ENCODE measurements around the gene BCL11A. TPM values are rescaled to one million over a fixed set of nuclear protein-coding genes. Genes with fewer than 3 reads are reported as not detected.

Gene BCL11A
- total RNA-seq, 4 donors from 2014 or later, result 23.9 to 46.2 (median 33.8) TPM

DNA sequence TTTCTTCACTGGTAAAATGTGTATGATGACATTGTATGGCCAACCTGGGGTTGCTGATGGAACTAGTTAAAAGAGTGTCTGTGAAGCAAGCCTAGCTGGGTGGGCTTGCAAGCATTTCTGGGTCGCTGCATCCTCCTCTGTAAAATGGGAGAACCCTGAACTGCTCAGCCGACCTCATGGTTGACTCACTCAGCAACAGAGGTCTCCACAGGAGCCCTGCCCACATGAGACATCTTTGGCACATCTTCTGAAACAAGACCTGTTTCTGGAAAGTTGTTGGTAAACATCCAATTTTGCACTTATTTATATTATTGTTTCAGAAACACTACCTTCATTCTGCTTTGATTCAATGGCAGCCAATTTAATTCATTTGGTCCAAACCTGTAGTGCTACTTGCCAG is 52.6 kb downstream of the BCL11A start:
- DNase-seq, result no peak
- 74 to 75% methylated on average over 2 of the region's 2 CpGs for WGBS, 2 donors
- Histone ChIP-seq H3K4me3 (no peak overlapping the region), H3K4me1 (peaks cover 22 to 84% (median 33%) of the 10 kb centered on the region in 3 donors), H3K9me3 (no peaks in the 10 kb centered on the region), H3K27ac (peak overlapping the region in 3 of 4 donors; percentile 67 to 79 (median 75)), H3K36me3 (peaks cover 0 to 12% (median 0%) of the 10 kb centered on the region in 3 donors), H3K27me3 (no peaks in the 10 kb centered on the region)
- TF ChIP-seq, protein P1, sequence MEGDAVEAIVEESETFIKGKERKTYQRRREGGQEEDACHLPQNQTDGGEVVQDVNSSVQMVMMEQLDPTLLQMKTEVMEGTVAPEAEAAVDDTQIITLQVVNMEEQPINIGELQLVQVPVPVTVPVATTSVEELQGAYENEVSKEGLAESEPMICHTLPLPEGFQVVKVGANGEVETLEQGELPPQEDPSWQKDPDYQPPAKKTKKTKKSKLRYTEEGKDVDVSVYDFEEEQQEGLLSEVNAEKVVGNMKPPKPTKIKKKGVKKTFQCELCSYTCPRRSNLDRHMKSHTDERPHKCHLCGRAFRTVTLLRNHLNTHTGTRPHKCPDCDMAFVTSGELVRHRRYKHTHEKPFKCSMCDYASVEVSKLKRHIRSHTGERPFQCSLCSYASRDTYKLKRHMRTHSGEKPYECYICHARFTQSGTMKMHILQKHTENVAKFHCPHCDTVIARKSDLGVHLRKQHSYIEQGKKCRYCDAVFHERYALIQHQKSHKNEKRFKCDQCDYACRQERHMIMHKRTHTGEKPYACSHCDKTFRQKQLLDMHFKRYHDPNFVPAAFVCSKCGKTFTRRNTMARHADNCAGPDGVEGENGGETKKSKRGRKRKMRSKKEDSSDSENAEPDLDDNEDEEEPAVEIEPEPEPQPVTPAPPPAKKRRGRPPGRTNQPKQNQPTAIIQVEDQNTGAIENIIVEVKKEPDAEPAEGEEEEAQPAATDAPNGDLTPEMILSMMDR (IDR thresholded peaks at IDR 0.05), result no peak
- no peak for TF ChIP-seq POLR2A (IDR thresholded peaks at IDR 0.05)
- intact Hi-C loops (cut with DNase I), result no loop called here

DNA sequence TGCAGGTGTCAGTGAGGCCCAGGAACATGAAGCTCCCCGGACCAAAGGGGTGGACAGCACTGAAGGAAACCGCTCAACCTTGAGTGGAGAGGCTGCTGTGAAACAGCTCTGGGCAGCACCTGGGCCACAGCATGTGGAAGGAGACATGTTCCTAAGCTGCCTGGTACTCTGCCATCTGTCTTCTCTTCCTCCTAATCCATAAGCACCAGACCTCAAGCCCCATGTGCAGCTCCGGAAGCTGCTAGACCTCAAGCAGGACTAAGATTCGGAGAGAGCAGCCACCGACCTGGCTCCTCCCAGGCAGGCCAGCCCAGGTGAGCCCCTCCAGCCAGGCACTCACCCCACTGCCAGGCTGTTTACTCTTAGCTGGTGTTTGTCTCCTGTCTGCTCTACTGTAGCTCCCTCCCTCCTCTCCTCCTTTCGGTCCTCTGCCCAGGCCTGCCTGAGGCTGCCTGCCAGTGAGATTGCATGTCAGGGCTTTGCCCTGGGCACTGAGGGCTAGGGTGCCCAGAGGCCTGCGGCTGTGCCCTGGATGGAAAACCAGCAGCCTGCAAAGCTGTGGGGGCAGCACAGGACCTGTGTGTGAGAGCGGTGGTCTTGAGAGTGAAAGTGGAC is 53.7 kb downstream of the BCL11A start:
- H3K4me3 ChIP-seq, result no peak overlapping the region
- intact Hi-C loops (cut with DNase I), result no loop called here
- H3K27ac ChIP-seq, result peak overlapping the region; percentile 41 to 79 (median 68)
- H3K36me3 ChIP-seq, result peaks cover 0 to 12% (median 0%) of the 10 kb centered on the region in 3 donors
- H3K9me3 ChIP-seq, result no peaks in the 10 kb centered on the region
- H3K27me3 ChIP-seq, result no peaks in the 10 kb centered on the region
- TF ChIP-seq, protein P1 (IDR thresholded peaks at IDR 0.05), result no peak
- no peak for TF ChIP-seq POLR2A (IDR thresholded peaks at IDR 0.05)
- 41 to 54% methylated on average over 3 to 5 of the region's 8 CpGs for WGBS, 2 donors
- peaks cover 14 to 83% (median 23%) of the 10 kb centered on the region in 3 donors for H3K4me1 ChIP-seq
- DNase-seq, result no peak

DNA sequence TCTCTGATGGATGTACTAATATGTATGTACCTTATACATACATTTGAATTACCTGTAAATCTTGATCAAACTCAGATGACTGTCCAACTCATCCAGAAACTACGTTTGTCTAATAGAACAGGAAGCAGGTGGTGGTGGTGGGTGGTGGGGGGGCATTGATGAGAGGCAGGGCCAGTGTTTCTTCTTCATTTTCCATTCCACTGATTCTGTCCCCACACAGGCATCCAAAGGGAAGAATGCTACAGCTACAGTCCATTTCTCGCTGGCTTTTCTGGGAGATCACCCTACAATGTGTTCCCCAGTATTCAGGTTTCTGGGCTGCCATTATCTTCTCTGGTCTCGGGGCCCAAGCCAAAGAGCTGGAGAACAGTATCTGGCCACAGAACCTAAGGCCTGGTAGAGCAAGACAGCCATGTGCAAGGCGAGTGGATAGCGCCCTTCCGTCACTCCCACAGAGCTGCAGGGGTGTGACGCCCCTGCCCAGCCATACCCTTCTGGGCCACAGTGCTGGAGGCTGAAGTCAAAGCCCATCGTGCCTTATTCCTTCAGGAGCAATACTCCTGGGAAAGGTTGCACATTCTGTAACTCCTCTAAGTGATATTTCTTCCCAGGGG is 54.5 kb downstream of the BCL11A start:
- 54 to 66% methylated on average over 2 to 3 of the region's 8 CpGs for WGBS, 2 donors
- peak overlapping the region in 3 of 4 donors; percentile 67 to 79 (median 69) for H3K27ac ChIP-seq

DNA sequence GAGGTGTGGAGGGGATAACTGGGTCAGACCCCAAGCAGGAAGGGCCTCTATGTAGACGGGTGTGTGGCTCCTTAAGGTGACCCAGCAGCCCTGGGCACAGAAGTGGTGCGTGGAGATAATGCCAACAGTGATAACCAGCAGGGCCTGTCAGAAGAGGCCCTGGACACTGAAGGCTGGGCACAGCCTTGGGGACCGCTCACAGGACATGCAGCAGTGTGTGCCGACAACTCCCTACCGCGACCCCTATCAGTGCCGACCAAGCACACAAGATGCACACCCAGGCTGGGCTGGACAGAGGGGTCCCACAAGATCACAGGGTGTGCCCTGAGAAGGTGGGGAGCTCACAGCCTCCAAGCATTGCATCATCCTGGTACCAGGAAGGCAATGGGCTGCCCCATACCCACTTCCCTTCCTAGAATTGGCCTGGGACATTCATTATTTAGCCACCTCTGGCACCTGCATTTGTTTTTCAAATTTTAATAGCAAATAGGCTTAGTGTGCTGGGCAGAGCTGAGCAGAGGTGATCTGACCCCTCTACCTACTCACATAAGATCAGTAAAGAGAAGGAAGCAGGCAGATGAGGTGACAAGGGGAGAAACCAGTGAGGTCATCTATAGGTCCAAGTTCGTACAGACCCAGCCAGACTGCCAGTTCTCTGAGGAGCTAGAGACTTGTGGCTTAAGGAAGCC is 55.2 kb downstream of the BCL11A start:
- Histone ChIP-seq H3K4me1 (peaks cover 10 to 80% (median 16%) of the 10 kb centered on the region in 3 donors), H3K27ac (peak overlapping the region in 1 of 4 donors; percentile 69), H3K4me3 (no peak overlapping the region), H3K36me3 (peaks cover 0 to 21% (median 0%) of the 10 kb centered on the region in 3 donors), H3K27me3 (no peaks in the 10 kb centered on the region), H3K9me3 (no peaks in the 10 kb centered on the region)
- 88 to 95% methylated on average over 8 of the region's 8 CpGs for WGBS, 2 donors
- no peak for TF ChIP-seq POLR2A (IDR thresholded peaks at IDR 0.05)
- TF ChIP-seq, protein P1 (IDR thresholded peaks at IDR 0.05), result no peak
- DNase-seq, result no peak
- intact Hi-C loops (cut with DNase I), result no loop called here

More for the DNA sequence above, 54.5 kb downstream of the BCL11A start:
- H3K4me3 ChIP-seq, result no peak overlapping the region
- TF ChIP-seq, protein P1 (IDR thresholded peaks at IDR 0.05), result no peak
- TF ChIP-seq POLR2A (IDR thresholded peaks at IDR 0.05), result no peak
- no peaks in the 10 kb centered on the region for H3K9me3 ChIP-seq
- no peaks in the 10 kb centered on the region for H3K27me3 ChIP-seq
- peaks cover 10 to 83% (median 16%) of the 10 kb centered on the region in 3 donors for H3K4me1 ChIP-seq
- intact Hi-C loops (cut with DNase I), result no loop called here
- peaks cover 0 to 15% (median 0%) of the 10 kb centered on the region in 3 donors for H3K36me3 ChIP-seq
- DNase-seq, result no peak

DNA sequence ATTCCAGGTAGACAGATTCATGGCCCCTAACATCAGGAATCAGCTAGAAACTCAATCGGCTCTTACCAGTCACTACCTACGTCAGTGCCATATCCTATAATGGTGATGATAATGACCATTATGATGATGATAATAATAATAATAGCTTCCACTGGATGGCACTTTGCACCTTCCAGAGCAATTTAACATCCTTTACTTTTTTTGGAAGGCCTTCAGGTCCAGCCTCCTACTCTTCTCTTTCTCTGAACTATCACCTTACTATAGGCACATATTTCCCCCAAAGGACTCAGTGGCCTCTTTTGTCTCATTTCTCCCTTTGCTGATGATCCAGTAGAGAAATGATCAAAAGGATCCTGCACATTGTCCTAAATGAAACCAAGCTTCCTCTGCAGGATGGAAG is 56.0 kb downstream of the BCL11A start:
- Histone ChIP-seq H3K36me3 (peaks cover 0 to 21% (median 0%) of the 10 kb centered on the region in 3 donors), H3K4me1 (peaks cover 10 to 72% (median 16%) of the 10 kb centered on the region in 3 donors), H3K27ac (no peak overlapping the region), H3K27me3 (no peaks in the 10 kb centered on the region), H3K9me3 (no peaks in the 10 kb centered on the region), H3K4me3 (no peak overlapping the region)
- intact Hi-C loops (cut with DNase I), result no loop called here
- 75 to 81% methylated on average over 2 of the region's 2 CpGs for WGBS, 2 donors
- TF ChIP-seq, protein P1 (IDR thresholded peaks at IDR 0.05), result no peak
- TF ChIP-seq POLR2A (IDR thresholded peaks at IDR 0.05), result no peak
- no peak for DNase-seq

Measured in esophagus squamous epithelium (tissue), 5 donors.